DOHH2 (cell line): Measurements from ENCODE around the gene CITED4.

Source experiments
- H3F3A ChIP-seq: fragments of 200-600 bp; sonication (generic), shearing (Covaris generic); 2 replicates; pipeline ENCODE4 v1.6.0; 2016; ENCODE audit warnings: antibody characterized with exemption, mild to moderate bottlenecking; ENCODE audit not compliant: control insufficient read depth, insufficient read depth
- H3K27ac ChIP-seq: fragments of 200-600 bp; sonication (generic); 2 replicates; pipeline ENCODE4 v1.5.1; 2014; ENCODE audit warnings: low read depth, mild to moderate bottlenecking, low read length, moderate library complexity
- H3K27me3 ChIP-seq: fragments of 200-600 bp; sonication (generic); 2 replicates; pipeline ENCODE4 v1.6.1; 2014; ENCODE audit warnings: mild to moderate bottlenecking, low read length, mixed read lengths; ENCODE audit not compliant: control insufficient read depth
- H3K36me3 ChIP-seq: fragments of 200-600 bp; sonication (generic); 2 replicates; pipeline ENCODE4 v1.6.1; 2014; ENCODE audit warnings: mild to moderate bottlenecking, low read length, moderate library complexity, mixed read lengths; ENCODE audit not compliant: control insufficient read depth
- H3K4me1 ChIP-seq: fragments of 200-600 bp; sonication (generic); 2 replicates; pipeline ENCODE4 v1.6.1; 2014; ENCODE audit warnings: mild to moderate bottlenecking, low read length, mixed read lengths; ENCODE audit not compliant: control insufficient read depth
- H3K4me2 ChIP-seq: fragments of 200-600 bp; sonication (generic); 2 replicates; pipeline ENCODE4 v1.6.0; 2014; ENCODE audit warnings: mild to moderate bottlenecking, low read length, moderate library complexity
- H3K4me3 ChIP-seq: fragments of 200-600 bp; sonication (generic); 2 replicates; pipeline ENCODE4 v1.5.1; 2014; ENCODE audit warnings: mild to moderate bottlenecking, low read length, mixed read lengths
- H3K79me2 ChIP-seq: fragments of 200-600 bp; sonication (generic); 2 replicates; pipeline ENCODE4 v1.6.1; 2014; ENCODE audit warnings: mild to moderate bottlenecking, low read length, mixed read lengths; ENCODE audit not compliant: control insufficient read depth
- H3K9me2 ChIP-seq: fragments of 200-600 bp; sonication (generic); replicated peaks from 2 replicates; pipeline ENCODE4 v1.6.1; 2014; ENCODE audit warnings: mild to moderate bottlenecking, low read length, mixed read lengths; ENCODE audit not compliant: control insufficient read depth
- H3K9me3 ChIP-seq: fragments of 200-600 bp; sonication (generic); 2 replicates; pipeline ENCODE4 v1.6.1; 2014; ENCODE audit warnings: antibody characterized with exemption, low read length, mixed read lengths; ENCODE audit not compliant: control insufficient read depth, insufficient read depth
- H4K20me1 ChIP-seq: fragments of 200-600 bp; sonication (generic); 2 replicates; pipeline ENCODE4 v1.6.0; 2014; ENCODE audit warnings: low read depth, mild to moderate bottlenecking, antibody characterized with exemption, low read length, moderate library complexity; ENCODE audit not compliant: control insufficient read depth, insufficient read depth
- EZH2phosphoT487 ChIP-seq: fragments of 200-600 bp; sonication (generic); IDR thresholded peaks from 2 replicates; pipeline ENCODE4 v1.6.1; 2017; ENCODE audit warnings: borderline replicate concordance, mild to moderate bottlenecking, antibody characterized with exemption, low read length, moderate library complexity, mixed read lengths
- TF ChIP-seq, protein P1 (sequence below): fragments of 200-600 bp; sonication (generic); IDR thresholded peaks from one replicate; pipeline ENCODE4 v1.5.1; 2014; ENCODE audit warnings: antibody characterized with exemption, mild to moderate bottlenecking, low read depth, low read length; ENCODE audit not compliant: poor library complexity, severe bottlenecking

CITED4 gene

DNA sequence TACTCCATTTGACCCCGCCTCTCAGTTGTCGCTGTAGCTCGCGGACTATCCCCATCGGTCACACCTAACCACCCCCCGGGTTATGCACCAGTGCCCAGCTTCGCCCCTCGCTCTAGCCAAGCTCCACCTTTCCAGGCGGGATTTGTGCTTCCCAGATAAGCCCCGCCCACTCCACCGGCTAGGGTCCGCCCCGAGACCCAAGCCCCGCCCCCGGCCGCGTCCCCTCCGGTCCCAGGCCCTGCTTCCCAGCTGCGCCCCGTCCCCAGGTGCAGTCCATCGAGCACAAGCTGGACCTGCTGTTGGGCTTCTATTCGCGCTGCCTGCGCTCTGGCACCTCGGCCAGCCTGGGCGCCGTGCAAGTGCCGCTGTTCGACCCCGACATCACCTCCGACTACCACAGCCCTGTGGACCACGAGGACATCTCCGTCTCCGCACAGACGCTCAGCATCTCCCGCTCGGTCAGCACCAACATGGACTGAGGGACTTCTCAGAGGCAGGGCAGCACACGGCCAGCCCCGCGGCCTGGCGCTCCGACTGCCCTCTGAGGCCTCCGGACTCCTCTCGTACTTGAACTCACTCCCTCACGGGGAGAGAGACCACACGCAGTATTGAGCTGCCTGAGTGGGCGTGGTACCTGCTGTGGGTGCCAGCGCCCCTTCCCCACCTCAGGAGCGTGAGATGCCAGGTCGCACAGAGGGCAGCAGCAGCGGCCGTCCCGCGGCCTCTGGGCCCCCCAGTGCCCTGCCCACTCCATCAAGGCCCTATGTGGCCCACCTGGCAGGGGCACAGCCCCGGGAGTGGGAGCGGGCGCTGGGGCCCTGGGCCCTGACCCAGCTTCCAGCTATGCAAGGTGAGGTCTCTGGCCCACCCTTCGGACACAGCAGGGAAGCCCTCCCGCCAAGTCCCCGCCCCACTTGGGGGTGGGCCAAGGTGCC, 23.9 kb downstream of the CITED4 start:
- Histone ChIP-seq H4K20me1 (no peaks in the 10 kb centered on the region), H3K27me3 (no peaks in the 10 kb centered on the region), H3K4me3 (no peak overlapping the region), H3K4me2 (no peak overlapping the region), H3K9me2 (no peaks in the 10 kb centered on the region), H3K79me2 (no peaks in the 10 kb centered on the region), H3K27ac (no peak overlapping the region), H3K4me1 (no peaks in the 10 kb centered on the region), H3K36me3 (no peaks in the 10 kb centered on the region), H3F3A (no peaks in the 10 kb centered on the region), H3K9me3 (no peaks in the 10 kb centered on the region)
- TF ChIP-seq EZH2phosphoT487, result no peak
- TF ChIP-seq, protein P1, sequence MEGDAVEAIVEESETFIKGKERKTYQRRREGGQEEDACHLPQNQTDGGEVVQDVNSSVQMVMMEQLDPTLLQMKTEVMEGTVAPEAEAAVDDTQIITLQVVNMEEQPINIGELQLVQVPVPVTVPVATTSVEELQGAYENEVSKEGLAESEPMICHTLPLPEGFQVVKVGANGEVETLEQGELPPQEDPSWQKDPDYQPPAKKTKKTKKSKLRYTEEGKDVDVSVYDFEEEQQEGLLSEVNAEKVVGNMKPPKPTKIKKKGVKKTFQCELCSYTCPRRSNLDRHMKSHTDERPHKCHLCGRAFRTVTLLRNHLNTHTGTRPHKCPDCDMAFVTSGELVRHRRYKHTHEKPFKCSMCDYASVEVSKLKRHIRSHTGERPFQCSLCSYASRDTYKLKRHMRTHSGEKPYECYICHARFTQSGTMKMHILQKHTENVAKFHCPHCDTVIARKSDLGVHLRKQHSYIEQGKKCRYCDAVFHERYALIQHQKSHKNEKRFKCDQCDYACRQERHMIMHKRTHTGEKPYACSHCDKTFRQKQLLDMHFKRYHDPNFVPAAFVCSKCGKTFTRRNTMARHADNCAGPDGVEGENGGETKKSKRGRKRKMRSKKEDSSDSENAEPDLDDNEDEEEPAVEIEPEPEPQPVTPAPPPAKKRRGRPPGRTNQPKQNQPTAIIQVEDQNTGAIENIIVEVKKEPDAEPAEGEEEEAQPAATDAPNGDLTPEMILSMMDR, result no peak

DNA sequence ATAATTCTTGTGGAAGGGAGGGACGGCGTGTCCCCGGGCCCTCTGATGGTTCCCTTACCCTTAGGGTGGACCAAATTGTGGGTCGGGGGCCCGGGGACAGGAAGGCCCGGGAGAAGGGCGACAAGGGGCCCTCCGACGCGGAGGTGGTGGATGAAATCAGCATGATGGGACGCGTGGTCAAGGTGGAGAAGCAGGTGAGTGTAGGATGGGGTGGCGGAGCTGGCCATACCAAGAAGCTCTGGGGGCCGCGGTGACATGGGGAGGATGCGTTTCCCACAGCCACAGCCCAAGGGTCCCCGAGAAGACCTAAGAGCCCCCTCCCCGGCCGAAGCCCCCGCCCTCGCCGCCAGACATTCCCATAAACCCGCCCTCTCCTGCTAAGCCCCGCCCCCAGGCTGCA, 24.6 kb downstream of the CITED4 start:
- H3K27me3 ChIP-seq, result no peaks in the 10 kb centered on the region
- H3K9me3 ChIP-seq, result no peaks in the 10 kb centered on the region
- no peaks in the 10 kb centered on the region for H4K20me1 ChIP-seq
- no peaks in the 10 kb centered on the region for H3K4me1 ChIP-seq
- H3F3A ChIP-seq, result no peaks in the 10 kb centered on the region
- no peak overlapping the region for H3K4me3 ChIP-seq
- H3K4me2 ChIP-seq, result no peak overlapping the region
- no peak overlapping the region for H3K27ac ChIP-seq
- no peak for TF ChIP-seq EZH2phosphoT487
- TF ChIP-seq, protein P1, result no peak
- H3K9me2 ChIP-seq, result no peaks in the 10 kb centered on the region
- H3K36me3 ChIP-seq, result no peaks in the 10 kb centered on the region
- H3K79me2 ChIP-seq, result no peaks in the 10 kb centered on the region

DNA sequence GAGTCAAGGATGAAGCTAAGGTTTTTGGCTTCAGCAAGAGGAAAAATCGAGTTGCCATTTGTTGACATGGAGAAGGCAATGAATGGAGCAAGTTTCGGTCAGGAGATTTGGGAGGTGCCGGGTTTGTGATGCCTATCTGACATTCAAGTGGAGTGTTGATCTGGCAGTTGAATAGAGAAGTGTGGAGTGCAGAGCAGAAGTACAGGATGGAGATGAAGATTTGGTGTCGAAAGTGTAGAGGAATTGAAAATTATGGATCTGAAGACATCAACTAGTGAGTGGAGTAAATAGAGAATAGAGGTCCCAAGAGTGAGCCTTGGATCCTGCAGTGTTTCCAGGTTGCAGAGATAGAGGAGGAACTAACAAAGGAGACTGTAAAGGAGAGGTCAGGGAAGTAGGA, 25.9 kb downstream of the CITED4 start:
- no peak overlapping the region for H3K4me2 ChIP-seq
- H3K9me2 ChIP-seq, result no peaks in the 10 kb centered on the region
- TF ChIP-seq, protein P1, result no peak
- no peak for TF ChIP-seq EZH2phosphoT487
- H3K27me3 ChIP-seq, result no peaks in the 10 kb centered on the region
- H3K79me2 ChIP-seq, result no peaks in the 10 kb centered on the region
- H3K27ac ChIP-seq, result no peak overlapping the region
- H3K36me3 ChIP-seq, result no peaks in the 10 kb centered on the region
- H4K20me1 ChIP-seq, result no peaks in the 10 kb centered on the region
- no peaks in the 10 kb centered on the region for H3F3A ChIP-seq
- H3K4me1 ChIP-seq, result no peaks in the 10 kb centered on the region
- no peaks in the 10 kb centered on the region for H3K9me3 ChIP-seq
- H3K4me3 ChIP-seq, result no peak overlapping the region
